IMR-90 (cell line): Measurements from ENCODE around the gene TFEB. TPM values are rescaled to one million over a fixed set of nuclear protein-coding genes. Genes with fewer than 3 reads are reported as not detected.

Source experiments
- ATAC-seq: fragments of 200-7000 bp; cut with Tn5 transposase; 2 replicates; pipeline ENCODE4 v1.9.1; 2020; ENCODE audit warnings: low read depth, mild to moderate bottlenecking, moderate library complexity
- BruUV-seq: library from RNA; stranded (reverse); fragments of 400-500 nt; replicated peaks from 2 replicates; lab custom pipeline; 2021; lab: Mats Ljungman, UMichigan
- CTCF ChIA-PET: fragments of 300-600 bp; formaldehyde crosslinking; extraction: SDS; loops from one replicate; lab custom pipeline; 2021; ENCODE audit warnings: antibody characterized with exemption; lab: Yijun Ruan, JAX
- POLR2A ChIA-PET: fragments of 300-600 bp; sonication (Branson Sonifier 250); formaldehyde crosslinking; loops from one replicate; lab custom pipeline; 2022; ENCODE audit warnings: antibody characterized with exemption; ENCODE audit not compliant: unreplicated experiment; lab: Charles Lee
- DNase-seq: peaks from one replicate; pipeline ENCODE4 v3.0.0; 2013
- H2AFZ ChIP-seq: replicated peaks from 2 replicates; pipeline ENCODE3; 2013; ENCODE audit warnings: low read length, mild to moderate bottlenecking; ENCODE audit not compliant: poor library complexity
- H2AK5ac ChIP-seq: 2 replicates; pipeline ENCODE4 v1.6.1; 2013; ENCODE audit warnings: low read depth, low read length, inconsistent platforms
- H2AK9ac ChIP-seq: replicated peaks from 2 replicates; pipeline ENCODE3; 2013; ENCODE audit warnings: mild to moderate bottlenecking, low read depth, low read length, moderate library complexity; ENCODE audit not compliant: poor library complexity
- H2BK120ac ChIP-seq: 2 replicates; pipeline ENCODE4 v1.6.1; 2013; ENCODE audit warnings: low read depth, low read length, inconsistent platforms
- H2BK15ac ChIP-seq: 3 replicates; pipeline ENCODE4 v1.6.1; 2013; ENCODE audit warnings: low read depth, low read length, inconsistent platforms
- H2BK20ac ChIP-seq: 2 replicates; pipeline ENCODE4 v1.6.1; 2013; ENCODE audit warnings: low read depth, mild to moderate bottlenecking, inconsistent platforms, low read length, moderate library complexity
- H2BK5ac ChIP-seq: 2 replicates; pipeline ENCODE4 v1.6.1; 2013; ENCODE audit warnings: mild to moderate bottlenecking, low read depth, low read length, inconsistent platforms; ENCODE audit not compliant: poor library complexity, severe bottlenecking
- H3K14ac ChIP-seq: replicated peaks from 2 replicates; pipeline ENCODE4 v1.6.1; 2013; ENCODE audit warnings: low read depth, low read length, inconsistent platforms
- H3K18ac ChIP-seq: 2 replicates; pipeline ENCODE4 v1.6.1; 2013; ENCODE audit warnings: low read depth, low read length, control low read depth
- H3K23ac ChIP-seq: 2 replicates; pipeline ENCODE4 v1.6.1; 2013; ENCODE audit warnings: low read depth, low read length, inconsistent platforms
- H3K27ac ChIP-seq: 2 replicates; pipeline ENCODE4 v1.5.1; 2013; ENCODE audit warnings: mild to moderate bottlenecking, control low read depth, low read length; ENCODE audit not compliant: insufficient read depth
- H3K27me3 ChIP-seq: 2 replicates; pipeline ENCODE4 v1.6.1; 2013; ENCODE audit warnings: low read length; ENCODE audit not compliant: control insufficient read depth, insufficient read depth
- H3K36me3 ChIP-seq: 2 replicates; pipeline ENCODE4 v1.6.1; 2013; ENCODE audit warnings: low read length, mixed read lengths; ENCODE audit not compliant: control insufficient read depth, insufficient read depth
- H3K4ac ChIP-seq: 2 replicates; pipeline ENCODE4 v1.6.1; 2013; ENCODE audit warnings: low read depth, low read length, inconsistent platforms
- H3K4me1 ChIP-seq: 2 replicates; pipeline ENCODE4 v1.6.1; 2013; ENCODE audit warnings: low read length, mixed read lengths; ENCODE audit not compliant: control insufficient read depth, insufficient read depth
- H3K4me2 ChIP-seq: 2 replicates; pipeline ENCODE4 v1.6.1; 2013; ENCODE audit warnings: low read depth, mild to moderate bottlenecking, control low read depth, low read length, moderate library complexity
- H3K4me3 ChIP-seq: 2 replicates; pipeline ENCODE4 v1.5.1; 2013; ENCODE audit warnings: low read depth, mild to moderate bottlenecking, control low read depth, low read length, moderate library complexity; ENCODE audit not compliant: insufficient read depth
- H3K56ac ChIP-seq: 2 replicates; pipeline ENCODE4 v1.6.1; 2013; ENCODE audit warnings: low read length, inconsistent platforms; ENCODE audit not compliant: insufficient read depth; ENCODE audit errors: extremely low read depth
- H3K79me1 ChIP-seq, 2 experiments: 2 replicates each; pipeline ENCODE4 v1.6.1; 2013; ENCODE audit warnings: low read length in 2 of 2, inconsistent platforms in 1 of 2, low read depth in 1 of 2
- H3K9ac ChIP-seq: 2 replicates; pipeline ENCODE4 v1.6.1; 2013; ENCODE audit warnings: low read depth, low read length, control low read depth
- H3K9me1 ChIP-seq: 2 replicates; pipeline ENCODE4 v1.6.1; 2013; ENCODE audit warnings: low read length, inconsistent platforms; ENCODE audit not compliant: insufficient read depth
- H3K9me3 ChIP-seq: 2 replicates; pipeline ENCODE4 v1.6.1; 2013; ENCODE audit warnings: low read length; ENCODE audit not compliant: control insufficient read depth, insufficient read depth
- H4K20me1 ChIP-seq: 2 replicates; pipeline ENCODE4 v1.6.1; 2013; ENCODE audit warnings: low read length, inconsistent platforms; ENCODE audit not compliant: insufficient read depth
- H4K5ac ChIP-seq: 2 replicates; pipeline ENCODE4 v1.6.1; 2013; ENCODE audit warnings: mild to moderate bottlenecking, low read depth, low read length, control low read depth
- H4K8ac ChIP-seq, 2 experiments: 2 replicates each; pipeline ENCODE4 v1.6.1; 2013; ENCODE audit warnings: low read depth in 2 of 2, low read length in 2 of 2, control low read depth in 1 of 2, inconsistent platforms in 1 of 2
- H4K91ac ChIP-seq: 2 replicates; pipeline ENCODE4 v1.6.1; 2013; ENCODE audit warnings: low read depth, low read length, inconsistent platforms; ENCODE audit not compliant: insufficient read depth
- CEBPB ChIP-seq: IDR thresholded peaks from 2 replicates; pipeline ENCODE4 v1.6.1; 2012; ENCODE audit warnings: low read depth, low read length, improper control_type of control experiment
- CHD1 ChIP-seq: IDR thresholded peaks from 2 replicates; pipeline ENCODE4 v1.6.1; 2012; ENCODE audit warnings: low read depth, low read length, improper control_type of control experiment
- CTCF ChIP-seq: conservative IDR thresholded peaks from 2 replicates; pipeline ENCODE4 v1.5.1; 2012; ENCODE audit warnings: mild to moderate bottlenecking, low read depth, low read length, improper control_type of control experiment
- ELK1 ChIP-seq: fragments of 150-350 bp; IDR thresholded peaks from 2 replicates; pipeline ENCODE4 v1.6.1; 2016; ENCODE audit warnings: low read depth, mild to moderate bottlenecking, low read length, moderate library complexity, borderline replicate concordance
- MAFK ChIP-seq: IDR thresholded peaks from 2 replicates; pipeline ENCODE4 v1.6.1; 2012; ENCODE audit warnings: low read depth, low read length, improper control_type of control experiment
- MXI1 ChIP-seq: IDR thresholded peaks from 2 replicates; pipeline ENCODE4 v1.6.1; 2012; ENCODE audit warnings: low read depth, mild to moderate bottlenecking, low read length, moderate library complexity, borderline replicate concordance
- RFX5 ChIP-seq: IDR thresholded peaks from 2 replicates; pipeline ENCODE4 v1.8.0; 2012; ENCODE audit warnings: low read depth, mild to moderate bottlenecking, low read length, moderate library complexity
- USF2 ChIP-seq: fragments of 150-350 bp; IDR thresholded peaks from 2 replicates; pipeline ENCODE4 v1.6.1; 2017; ENCODE audit warnings: mild to moderate bottlenecking, antibody characterized with exemption, low read length, low read depth
- WGBS, 2 experiments: methylation state at CpG; one replicate each; pipeline versions ENCODE4 v1.1.5 to v1.1.7; 2013; ENCODE audit warnings: missing lambda C conversion rate in 2 of 2; ENCODE audit not compliant: insufficient read length in 1 of 2; ENCODE audit errors: extremely low coverage in 2 of 2; 5-methylcytosine and 5-hydroxymethylcytosine counted together
- dilution Hi-C: fragments of 300-500 bp; cut with HindIII; formaldehyde crosslinking; loops from one replicate; pipeline ENCODE4 v1.14.3; 2018; ENCODE audit warnings: low sequenced_read_pairs; ENCODE audit not compliant: unreplicated experiment
- in situ Hi-C: fragments of 300-500 bp; cut with MboI; formaldehyde crosslinking; loops from 3 replicates; pipeline ENCODE4 v1.14.3; 2019; ENCODE audit warnings: low sequenced_read_pairs, inconsistent platforms, mixed read lengths
- intact Hi-C: fragments of 100-400 bp; cut with micrococcal nuclease; formaldehyde crosslinking; loops from 2 replicates; pipeline ENCODE4 v1.10.0; 2022
- polyA plus RNA-seq, 3 experiments: library from polyadenylated mRNA; depleted of rRNA; stranded (reverse); fragments of >200 nt; gene quantifications; 2 replicates each; pipeline ENCODE4 v1.2.3, GENCODE V29; 2012; ENCODE audit warnings: low replicate concordance in 1 of 3
- total RNA-seq: library from RNA; depleted of rRNA; stranded (reverse); fragments of >200 nt; gene quantifications from 2 replicates; pipeline ENCODE4 v1.2.3, GENCODE V29; 2012

TFEB gene
- total and polyA plus RNA-seq, 2 of the 4 experiments (the other 2 are of a cell fraction), result 4.5 to 4.9 TPM

- DNase-seq, result no peak
- dilution Hi-C loops (no loop called here), in situ Hi-C loops (no loop called here), intact Hi-C loops (no loop called here)
- H3K4me3 ChIP-seq, result no peak overlapping the region
- no peaks in the 10 kb centered on the region for H3K9me3 ChIP-seq
- H4K20me1 ChIP-seq, result no peaks in the 10 kb centered on the region
- no peak overlapping the region for H4K91ac ChIP-seq
- H3K4ac ChIP-seq, result no peak overlapping the region
- H3K27me3 ChIP-seq, result peaks cover 4% of the 10 kb centered on the region; the same call in 1 of the 2 replicates
- H2AK9ac ChIP-seq, result no peak overlapping the region
- H3K79me1 ChIP-seq, result peaks cover under 1 to 9% of the 10 kb centered on the region in 2 experiments; a peak in 1 of 4 replicates
- H3K14ac ChIP-seq, result no peak overlapping the region
- no peak overlapping the region for H3K27ac ChIP-seq
- no TSS peak for BruUV-seq
- no peak overlapping the region for H3K4me2 ChIP-seq
- ATAC-seq, result no peak
- H3K9me1 ChIP-seq, result peaks cover 4% of the 10 kb centered on the region; the same call in 1 of the 2 replicates
- H2AFZ ChIP-seq, result no peak overlapping the region
- no peak overlapping the region for H2BK5ac ChIP-seq
- no peak overlapping the region for H4K8ac ChIP-seq
- no peak overlapping the region for H3K23ac ChIP-seq
- H3K4me1 ChIP-seq, result peaks cover 10% of the 10 kb centered on the region
- no peak overlapping the region for H2BK120ac ChIP-seq
- WGBS, 2 experiments, result no CpG with 5 or more reads among the region's 6 CpGs
- H2AK5ac ChIP-seq, result no peak overlapping the region
- no peak overlapping the region for H3K18ac ChIP-seq
- no peak overlapping the region for H3K56ac ChIP-seq
- POLR2A ChIA-PET, result no interaction called here
- H4K5ac ChIP-seq, result no peak overlapping the region
- no peak overlapping the region for H2BK15ac ChIP-seq
- no peak overlapping the region for H2BK20ac ChIP-seq
- TF ChIP-seq ELK1 (no peak), RFX5 (no peak), USF2 (no peak), MAFK (no peak), CHD1 (no peak), MXI1 (no peak), CTCF (no peak), CEBPB (no peak)
- CTCF ChIA-PET, result no interaction called here
- H3K9ac ChIP-seq, result no peak overlapping the region
- H3K36me3 ChIP-seq, result no peaks in the 10 kb centered on the region
Observed at GRCh38 chr6:41737591-41738130, 2.3 kb upstream of the TFEB start.
